ENCODE results near the gene ANTKMT.

DNA sequence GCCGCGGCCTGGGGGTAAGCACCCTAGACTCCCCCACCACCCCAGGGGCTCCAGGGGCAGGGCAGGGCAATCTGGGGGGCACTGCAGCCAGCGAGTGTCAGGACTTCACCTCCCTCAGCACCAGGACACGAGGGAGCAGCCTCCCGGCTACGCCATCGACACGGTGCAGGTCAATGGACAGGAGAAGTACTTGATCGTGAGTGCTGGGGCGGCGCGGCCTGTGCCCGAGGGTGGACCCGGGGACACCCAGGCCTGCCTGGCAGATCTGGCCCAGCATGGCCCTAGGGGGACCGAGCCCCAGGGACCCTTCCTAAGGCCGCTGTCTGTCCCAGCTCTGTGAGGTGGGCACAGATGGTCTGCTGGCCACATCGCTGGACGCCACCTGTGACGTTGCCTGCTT lies 48.6 kb upstream of the ANTKMT start:
- TF ChIP-seq EP300 (conservative IDR thresholded peaks at IDR 0.05; ENCODE audit: poor library complexity, severe bottlenecking): no peak
- TF ChIP-seq, protein P1, sequence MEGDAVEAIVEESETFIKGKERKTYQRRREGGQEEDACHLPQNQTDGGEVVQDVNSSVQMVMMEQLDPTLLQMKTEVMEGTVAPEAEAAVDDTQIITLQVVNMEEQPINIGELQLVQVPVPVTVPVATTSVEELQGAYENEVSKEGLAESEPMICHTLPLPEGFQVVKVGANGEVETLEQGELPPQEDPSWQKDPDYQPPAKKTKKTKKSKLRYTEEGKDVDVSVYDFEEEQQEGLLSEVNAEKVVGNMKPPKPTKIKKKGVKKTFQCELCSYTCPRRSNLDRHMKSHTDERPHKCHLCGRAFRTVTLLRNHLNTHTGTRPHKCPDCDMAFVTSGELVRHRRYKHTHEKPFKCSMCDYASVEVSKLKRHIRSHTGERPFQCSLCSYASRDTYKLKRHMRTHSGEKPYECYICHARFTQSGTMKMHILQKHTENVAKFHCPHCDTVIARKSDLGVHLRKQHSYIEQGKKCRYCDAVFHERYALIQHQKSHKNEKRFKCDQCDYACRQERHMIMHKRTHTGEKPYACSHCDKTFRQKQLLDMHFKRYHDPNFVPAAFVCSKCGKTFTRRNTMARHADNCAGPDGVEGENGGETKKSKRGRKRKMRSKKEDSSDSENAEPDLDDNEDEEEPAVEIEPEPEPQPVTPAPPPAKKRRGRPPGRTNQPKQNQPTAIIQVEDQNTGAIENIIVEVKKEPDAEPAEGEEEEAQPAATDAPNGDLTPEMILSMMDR (IDR thresholded peaks at IDR 0.05; ENCODE audit: poor library complexity, severe bottlenecking): no peak
